ENCODE data around the gene PPT2. TPM values are rescaled to one million over a fixed set of nuclear protein-coding genes. Genes with fewer than 3 reads are reported as not detected.
"Not testable (repeated sequence)": the region's sequence is repeated elsewhere in the genome, so short reads cannot be mapped to it uniquely, and the experiment has no call there.

Gene PPT2
- total and polyA plus RNA-seq, 2 experiments from 2014 or later: 27.2 to 34.3 TPM

DNA sequence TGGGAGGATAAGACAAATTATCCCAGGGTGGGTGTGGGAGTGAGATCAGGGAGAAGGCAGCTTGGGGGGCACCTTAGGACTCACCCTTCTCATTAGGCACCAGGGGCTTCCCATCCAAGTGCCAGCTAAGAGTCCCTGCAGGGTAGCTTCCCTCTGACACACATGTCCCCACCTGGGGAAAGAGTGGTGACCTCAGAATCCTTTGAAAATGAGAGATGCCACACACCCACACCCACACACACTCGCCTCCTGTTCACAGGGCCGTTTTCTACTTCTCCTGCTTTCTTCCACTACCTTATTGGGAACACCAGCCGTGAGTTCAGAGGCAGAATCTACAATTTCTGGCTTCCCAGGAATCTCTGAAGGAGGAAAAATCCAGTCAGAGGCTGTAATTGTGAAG, 29.1 kb downstream of the PPT2 start:
- no peak overlapping the region for H3K4me3 ChIP-seq

GRCh38 chr6:32183483-32184083, 29.6 kb downstream of the PPT2 start:
- WGBS (ENCODE audit: low lambda C conversion rate, missing lambda C conversion rate): 87% methylated on average over 15 of the region's 15 CpGs
- H3K79me2 ChIP-seq: peaks cover 33% of the 10 kb centered on the region
- H3K36me3 ChIP-seq (replicated peaks; ENCODE audit: insufficient read depth, low read depth): no peaks in the 10 kb centered on the region
- H3K27me3 ChIP-seq: no peaks in the 10 kb centered on the region
- no peaks in the 10 kb centered on the region for H3K9me2 ChIP-seq (replicated peaks; ENCODE audit: insufficient read depth)
- H3K27ac ChIP-seq: no peak overlapping the region
- H2AFZ ChIP-seq: no peak overlapping the region
- peaks cover 24% of the 10 kb centered on the region for H3K4me1 ChIP-seq (ENCODE audit: insufficient read depth)
- DNase-seq (ENCODE audit: low spot score): no peak
- H4K20me1 ChIP-seq (ENCODE audit: insufficient read depth, poor library complexity, severe bottlenecking): no peaks in the 10 kb centered on the region
- TF ChIP-seq EZH2 (IDR thresholded peaks at IDR 0.05; ENCODE audit: borderline replicate concordance): no peak
- no peak for TF ChIP-seq EZH2phosphoT487 (IDR thresholded peaks at IDR 0.05; ENCODE audit: low read depth, severe bottlenecking, unreplicated experiment)
- TF ChIP-seq CTCF (IDR thresholded peaks at IDR 0.05; ENCODE audit: poor library complexity): no peak
- H3K4me2 ChIP-seq: no peak overlapping the region
- H3K4me3 ChIP-seq: no peak overlapping the region
- no peaks in the 10 kb centered on the region for H3K9me3 ChIP-seq (ENCODE audit: low read depth)

More for the DNA sequence above, 29.1 kb downstream of the PPT2 start:
- peaks cover 24% of the 10 kb centered on the region for H3K4me1 ChIP-seq (ENCODE audit: insufficient read depth)
- H4K20me1 ChIP-seq (ENCODE audit: insufficient read depth, poor library complexity, severe bottlenecking): no peaks in the 10 kb centered on the region
- no peaks in the 10 kb centered on the region for H3K36me3 ChIP-seq (replicated peaks; ENCODE audit: insufficient read depth, low read depth)
- no peak overlapping the region for H2AFZ ChIP-seq
- no peaks in the 10 kb centered on the region for H3K9me2 ChIP-seq (replicated peaks; ENCODE audit: insufficient read depth)
- no peak overlapping the region for H3K27ac ChIP-seq
- DNase-seq (ENCODE audit: low spot score): no peak
- no peaks in the 10 kb centered on the region for H3K27me3 ChIP-seq
- WGBS (ENCODE audit: low lambda C conversion rate, missing lambda C conversion rate): 97% methylated on average over 3 of the region's 3 CpGs
- TF ChIP-seq EZH2phosphoT487 (IDR thresholded peaks at IDR 0.05; ENCODE audit: low read depth, severe bottlenecking, unreplicated experiment) (no peak), CTCF (IDR thresholded peaks at IDR 0.05; ENCODE audit: poor library complexity) (no peak), EZH2 (IDR thresholded peaks at IDR 0.05; ENCODE audit: borderline replicate concordance) (no peak)
- H3K79me2 ChIP-seq: peaks cover 28% of the 10 kb centered on the region
- no peak overlapping the region for H3K4me2 ChIP-seq
- no peaks in the 10 kb centered on the region for H3K9me3 ChIP-seq (ENCODE audit: low read depth)

DNA sequence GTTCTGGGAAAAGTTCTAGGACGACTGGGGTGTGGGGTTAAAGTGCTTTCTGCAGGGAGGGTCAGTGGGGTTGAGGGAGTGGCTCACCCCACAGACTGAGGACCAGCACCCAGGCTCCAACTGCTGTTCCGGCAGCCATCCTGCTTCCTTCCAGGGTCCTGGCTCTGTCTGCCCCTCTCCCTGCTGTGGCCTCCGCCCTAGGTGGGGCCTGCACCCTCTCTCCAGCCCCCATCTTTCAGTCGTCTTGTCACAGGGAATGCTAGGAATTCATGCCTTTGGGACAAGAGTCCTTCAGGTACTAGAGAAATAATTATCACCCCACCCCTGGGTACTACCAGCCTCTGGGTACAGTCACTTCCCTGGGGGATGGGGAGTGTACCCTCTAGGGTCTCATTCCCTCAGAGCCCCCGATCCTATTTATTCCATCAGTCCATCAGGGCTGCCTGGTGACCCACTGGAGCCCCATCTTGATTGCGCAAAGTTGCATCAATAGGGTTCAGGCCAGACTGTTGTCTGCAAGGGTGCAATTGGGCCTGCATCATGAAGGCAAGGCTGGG, 30.2 kb downstream of the PPT2 start, which contains the start of gene AGER:
Gene AGER (minus strand): TSS at position 170 of the 557 bp plus-strand sequence. CDS start 31 bp downstream, at position 139.
- Histone ChIP-seq H2AFZ (no peak within 1 kb of the TSS), H3K9me3 (ENCODE audit: low read depth) (no peaks in the 10 kb centered on the region), H4K20me1 (ENCODE audit: insufficient read depth, poor library complexity, severe bottlenecking) (no peaks in the 10 kb centered on the region), H3K4me1 (ENCODE audit: insufficient read depth) (peaks cover 21% of the 10 kb centered on the region), H3K9me2 (replicated peaks; ENCODE audit: insufficient read depth) (no peaks in the 10 kb centered on the region), H3K27ac (peak within 1 kb of the TSS; percentile 63), H3K27me3 (no peaks in the 10 kb centered on the region), H3K79me2 (peaks cover 33% of the 10 kb centered on the region), H3K4me2 (no peak within 1 kb of the TSS), H3K36me3 (replicated peaks; ENCODE audit: insufficient read depth, low read depth) (no peaks in the 10 kb centered on the region), H3K4me3 (no peak within 1 kb of the TSS)
- WGBS (ENCODE audit: low lambda C conversion rate, missing lambda C conversion rate): 80% methylated on average over 6 of the region's 6 CpGs
- TF ChIP-seq CTCF (IDR thresholded peaks at IDR 0.05; ENCODE audit: poor library complexity) (no peak), EZH2phosphoT487 (IDR thresholded peaks at IDR 0.05; ENCODE audit: low read depth, severe bottlenecking, unreplicated experiment) (no peak), EZH2 (IDR thresholded peaks at IDR 0.05; ENCODE audit: borderline replicate concordance) (no peak)
- DNase-seq (ENCODE audit: low spot score): no peak

DNA sequence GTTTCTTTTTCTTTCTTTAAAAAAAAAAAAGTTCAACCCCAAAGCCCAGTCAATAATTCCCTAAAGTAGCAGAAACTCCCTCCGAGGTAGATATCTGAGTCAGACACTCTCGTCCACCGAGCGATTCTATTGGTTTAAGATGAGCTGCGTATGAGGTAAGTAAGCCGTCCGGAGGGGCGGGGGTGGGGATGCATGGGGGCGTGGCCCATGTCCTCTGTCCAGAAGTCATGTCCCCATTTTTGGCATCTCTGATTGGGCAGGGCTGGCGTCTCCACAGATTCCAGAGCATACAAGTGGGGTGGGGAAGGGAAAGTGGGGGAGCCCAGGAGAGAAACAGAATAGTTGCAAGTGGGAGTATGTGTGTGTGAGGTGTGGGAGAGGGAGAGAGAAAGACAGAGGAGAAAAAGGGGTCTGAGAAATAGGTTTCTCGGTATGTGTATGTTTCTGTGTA, 31.8 kb downstream of the PPT2 start:
- H3K36me3 ChIP-seq (replicated peaks; ENCODE audit: insufficient read depth, low read depth): not testable (repeated sequence)
- peak; percentile 88 for DNase-seq (ENCODE audit: low spot score)

GRCh38 chr6:32186151-32186840, 32.4 kb downstream of the PPT2 start:
- not testable (repeated sequence) for H2AFZ ChIP-seq; H3K27me3 ChIP-seq; H3K4me2 ChIP-seq; H3K36me3 ChIP-seq (replicated peaks; ENCODE audit: insufficient read depth, low read depth); H3K9me3 ChIP-seq (ENCODE audit: low read depth); H4K20me1 ChIP-seq (ENCODE audit: insufficient read depth, poor library complexity, severe bottlenecking); H3K9me2 ChIP-seq (replicated peaks; ENCODE audit: insufficient read depth); H3K4me3 ChIP-seq; DNase-seq (ENCODE audit: low spot score)
- Histone ChIP-seq H3K27ac (peak overlapping the region; percentile 86), H3K79me2 (peaks cover 33% of the 10 kb centered on the region), H3K4me1 (ENCODE audit: insufficient read depth) (peaks cover 27% of the 10 kb centered on the region)
- WGBS (ENCODE audit: low lambda C conversion rate, missing lambda C conversion rate): 85% methylated on average over 10 of the region's 10 CpGs

More for the DNA sequence above, 31.8 kb downstream of the PPT2 start:
- H3K27ac ChIP-seq: peak overlapping the region; percentile 86
- not testable (repeated sequence) for H3K9me3 ChIP-seq (ENCODE audit: low read depth); H3K4me3 ChIP-seq; H4K20me1 ChIP-seq (ENCODE audit: insufficient read depth, poor library complexity, severe bottlenecking); H3K27me3 ChIP-seq; H2AFZ ChIP-seq; H3K9me2 ChIP-seq (replicated peaks; ENCODE audit: insufficient read depth)
- H3K4me1 ChIP-seq (ENCODE audit: insufficient read depth): peaks cover 21% of the 10 kb centered on the region
- H3K79me2 ChIP-seq: peaks cover 31% of the 10 kb centered on the region
- H3K4me2 ChIP-seq: peak overlapping the region; percentile 55
- 21% methylated on average over 9 of the region's 11 CpGs for WGBS (ENCODE audit: low lambda C conversion rate, missing lambda C conversion rate)
